Measurements from ENCODE around the gene FTH1. TPM values are rescaled to one million over a fixed set of nuclear protein-coding genes. Genes with fewer than 3 reads are reported as not detected.

The FTH1 gene
- total and polyA plus RNA-seq, 2 of the 8 experiments (the other 6 are each of a cell fraction or from before 2014, with no cell fraction given): 1,153 to 1,461 TPM

- peak overlapping the region; percentile 80 for H2BK12ac ChIP-seq (ENCODE audit: low read depth, low read length)
- peak overlapping the region; percentile 66; the same call in 1 of the 2 replicates for H2BK5ac ChIP-seq (ENCODE audit: low read depth, low read length)
- no peaks in the 10 kb centered on the region for H3K79me2 ChIP-seq (ENCODE audit: control insufficient read depth in 1 of 2, insufficient read depth in 2 of 2, low read length in 2 of 2)
- no peaks in the 10 kb centered on the region for H4K20me1 ChIP-seq (replicated peaks in 1 of 2; ENCODE audit: control insufficient read depth in 1 of 2, insufficient read depth in 2 of 2, low read length in 2 of 2)
- no peak overlapping the region for H3K27ac ChIP-seq (ENCODE audit: low read depth, low read length)
- peak overlapping the region; percentile 18 to 54 (median 28); a peak in 7 of 8 replicates for H3K4me3 ChIP-seq (ENCODE audit: extremely low read depth in 1 of 4, insufficient read depth in 2 of 4, low read depth in 3 of 4, low read length in 4 of 4)
- CTCF ChIA-PET (ENCODE audit: partially characterized antibody): interaction anchor here (0.6 to 1.6 kb wide), 19 partner anchors 9 to 153 kb away, joined by 3 to 10 read pairs (median 3); no protein-coding TSS in a partner anchor
- H3K79me1 ChIP-seq (ENCODE audit: low read depth, low read length): no peaks in the 10 kb centered on the region
- peak overlapping the region; percentile 66 to 78 for H3K4me2 ChIP-seq (ENCODE audit: insufficient read depth in 1 of 2, low read depth in 2 of 2, low read length in 2 of 2)
- FAIRE-seq (no peak), DNase-seq (ENCODE audit: low read depth in 1 of 2, low spot score in 2 of 2) (peak; percentile 83 to 93)
- WGBS, 2 experiments (ENCODE audit: extremely low coverage in 1 of 2, insufficient coverage in 1 of 2, insufficient read length in 1 of 2, insufficient replicate concordance in 2 of 2, low coverage in 1 of 2, low lambda C conversion rate in 2 of 2, missing lambda C conversion rate in 1 of 2): 4% methylated on average over 40 of the region's 56 CpGs; no CpG with 5 or more reads in 1 of the 2 experiments
- H3K56ac ChIP-seq (replicated peaks; ENCODE audit: insufficient read length, low read depth, low read length): no peak overlapping the region
- no peaks in the 10 kb centered on the region for H3K9me3 ChIP-seq (ENCODE audit: insufficient read depth in 2 of 2, low read depth in 1 of 2, low read length in 1 of 2)
- H3K23ac ChIP-seq (ENCODE audit: insufficient read length): no peak overlapping the region
- peak overlapping the region; percentile 95 for H3K18ac ChIP-seq (ENCODE audit: extremely low read depth, low read length)
- H2BK120ac ChIP-seq (replicated peaks; ENCODE audit: low read depth, low read length): no peak overlapping the region
- H4K91ac ChIP-seq (replicated peaks; ENCODE audit: insufficient read length, low read length): no peak overlapping the region
- H3K23me2 ChIP-seq (ENCODE audit: low read depth, low read length): peaks cover 2% of the 10 kb centered on the region; the same call in 1 of the 2 replicates
- H2AFZ ChIP-seq (ENCODE audit: low read length): 0 out of 2 replicates have a peak overlapping the region, but pooled peaks have one; percentile 13
- H4K5ac ChIP-seq (ENCODE audit: insufficient read length, low read depth, low read length): no peak overlapping the region
- H3K9ac ChIP-seq (replicated peaks in 1 of 4; ENCODE audit: extremely low read depth in 1 of 4, low read depth in 3 of 4, low read length in 3 of 4): peak overlapping the region in 3 of 4 experiments; percentile 25 to 50 (median 34); a peak in 4 of 7 replicates
- peak overlapping the region; percentile 88; the same call in 1 of the 2 replicates for H2BK15ac ChIP-seq (ENCODE audit: low read length)
- POLR2A ChIA-PET (ENCODE audit: partially characterized antibody): interaction anchor here (1.4 to 22.2 kb wide), 2 partner anchors 16 to 58 kb away, joined by 4 to 458 read pairs; partner anchors contain the start of gene FTH1
- no peak overlapping the region for H3K4ac ChIP-seq (replicated peaks; ENCODE audit: insufficient read length, low read depth, low read length)
- H3K14ac ChIP-seq (ENCODE audit: insufficient read length): no peak overlapping the region
- no peaks in the 10 kb centered on the region for H3K36me3 ChIP-seq (ENCODE audit: control insufficient read depth in 2 of 4, insufficient read depth in 4 of 4, low read length in 3 of 4)
- no peak overlapping the region for H2BK20ac ChIP-seq (ENCODE audit: low read length)
- peaks cover 0 to 4% (median 3%) of the 10 kb centered on the region in 4 experiments; a peak in 5 of 7 replicates for H3K4me1 ChIP-seq (replicated peaks in 1 of 4; ENCODE audit: control insufficient read depth in 3 of 4, insufficient read depth in 4 of 4, low read length in 3 of 4)
- peak overlapping the region; percentile 82 for H4K8ac ChIP-seq (ENCODE audit: extremely low read depth, insufficient read depth, low read length)
- H3K27me3 ChIP-seq (replicated peaks in 1 of 4; ENCODE audit: control insufficient read depth in 3 of 4, extremely low read depth in 1 of 4, insufficient read depth in 3 of 4, low read length in 3 of 4): peaks cover 0 to 8% (median 2%) of the 10 kb centered on the region in 4 experiments; a peak in 4 of 7 replicates
- H2AK5ac ChIP-seq (ENCODE audit: low read depth, low read length): no peak overlapping the region
- TF ChIP-seq JUN (IDR thresholded peaks at IDR 0.05; ENCODE audit: low read depth, low read length) (no peak), TBP (IDR thresholded peaks at IDR 0.05; ENCODE audit: low read depth, low read length) (no peak), RAD21 (IDR thresholded peaks at IDR 0.05 in 1 of 2, conservative IDR thresholded peaks at IDR 0.05 in 1 of 2; ENCODE audit: low read depth in 2 of 2, low read length in 2 of 2) (no peak), CHD2 (IDR thresholded peaks at IDR 0.05; ENCODE audit: low read length) (peak; percentile 27; the same call in 1 of the 2 replicates), CREB1 (IDR thresholded peaks at IDR 0.05) (peak; percentile 81), RFX5 (IDR thresholded peaks at IDR 0.05; ENCODE audit: borderline replicate concordance, low read depth, low read length) (no peak), CHD1 (IDR thresholded peaks at IDR 0.05; ENCODE audit: low read depth, low read length) (no peak), CTCF (IDR thresholded peaks at IDR 0.05; ENCODE audit: control extremely low read depth in 1 of 3, insufficient read depth in 1 of 3, low read depth in 1 of 3, low read length in 3 of 3) (no peak)
These were observed 11.9 kb downstream of the FTH1 start for GRCh38 chr11:61955422-61956135.

All from H1 (cell line).